Fibroblast of lung (primary cell): Measurements from ENCODE around the gene SEC14L1. TPM values are rescaled to one million over a fixed set of nuclear protein-coding genes. Genes with fewer than 3 reads are reported as not detected.

Source experiments
- DNase-seq, 2 donors: peaks; one replicate each; pipeline versions ENCODE4 v3.0.0 to v3.0.0-alpha.2; 2010; ENCODE audit warnings: low read depth in 2 of 2
- H2AFZ ChIP-seq: 2 replicates; pipeline ENCODE4 v1.5.1; 2012; ENCODE audit warnings: low read length, control low read depth, inconsistent platforms
- H3K27ac ChIP-seq: 2 replicates; pipeline ENCODE4 v1.5.1; 2011; ENCODE audit warnings: low read length, control low read depth; ENCODE audit not compliant: insufficient read depth
- H3K27me3 ChIP-seq: 2 replicates; pipeline ENCODE4 v1.5.1; 2011; ENCODE audit warnings: mild to moderate bottlenecking, low read length; ENCODE audit not compliant: control insufficient read depth, insufficient read depth
- H3K36me3 ChIP-seq: 2 replicates; pipeline ENCODE4 v1.5.1; 2011; ENCODE audit warnings: low read length; ENCODE audit not compliant: control insufficient read depth, insufficient read depth
- H3K4me1 ChIP-seq: 2 replicates; pipeline ENCODE4 v1.5.1; 2011; ENCODE audit warnings: low read length; ENCODE audit not compliant: control insufficient read depth, insufficient read depth; ENCODE audit errors: extremely low read depth
- H3K4me2 ChIP-seq: 2 replicates; pipeline ENCODE4 v1.5.1; 2011; ENCODE audit warnings: low read length, control low read depth; ENCODE audit not compliant: insufficient read depth; ENCODE audit errors: extremely low read depth
- H3K4me3 ChIP-seq, 4 experiments: fragments of 200-600 bp in 1 of 4; sonication (generic) in 1 of 4; replicated peaks in 1 of 4; 2 replicates each; pipeline ENCODE4 v1.5.1; 2011 to 2016; ENCODE audit warnings: low read length in 4 of 4, low read depth in 3 of 4, mild to moderate bottlenecking in 3 of 4, control low read depth in 2 of 4, inconsistent platforms in 1 of 4, mixed read lengths in 1 of 4; ENCODE audit not compliant: insufficient read depth in 1 of 4; ENCODE audit errors: control extremely low read depth in 1 of 4
- H3K79me2 ChIP-seq: 2 replicates; pipeline ENCODE4 v1.5.1; 2012; ENCODE audit warnings: mild to moderate bottlenecking, low read length, inconsistent platforms; ENCODE audit not compliant: control insufficient read depth, insufficient read depth
- H3K9ac ChIP-seq: 2 replicates; pipeline ENCODE4 v1.5.1; 2011; ENCODE audit warnings: mild to moderate bottlenecking, low read length, control low read depth; ENCODE audit not compliant: insufficient read depth
- H3K9me3 ChIP-seq: 2 replicates; pipeline ENCODE4 v1.5.1; 2012; ENCODE audit warnings: low read depth, low read length; ENCODE audit not compliant: control insufficient read depth, insufficient read depth
- H4K20me1 ChIP-seq: 2 replicates; pipeline ENCODE4 v1.5.1; 2011; ENCODE audit warnings: low read length; ENCODE audit not compliant: control insufficient read depth, insufficient read depth; ENCODE audit errors: extremely low read depth
- CTCF ChIP-seq, 2 donors: IDR thresholded peaks in 1 of 2; conservative IDR thresholded peaks in 1 of 2; 1 replicate in 1 of 2; 2 replicates in 1 of 2; pipeline ENCODE4 v1.5.1; 2011 to 2012; ENCODE audit warnings: low read length in 2 of 2, control low read depth in 1 of 2, inconsistent platforms in 1 of 2, low read depth in 1 of 2, mild to moderate bottlenecking in 1 of 2
- EZH2 ChIP-seq: IDR thresholded peaks from 2 replicates; pipeline ENCODE4 v1.5.1; 2012; ENCODE audit warnings: low read length, control low read depth, mild to moderate bottlenecking; ENCODE audit errors: missing control alignments
- polyA plus RNA-seq, 2 donors: library from polyadenylated mRNA; depleted of rRNA in 1 of 2; stranded (reverse) in 1 of 2; unstranded in 1 of 2; fragments of >200 nt; gene quantifications; 2 replicates each; pipeline ENCODE4 v1.2.1, GENCODE V29; 2011 to 2012; ENCODE audit warnings: missing spikeins in 1 of 2
- total RNA-seq: library from RNA; depleted of rRNA; stranded (reverse); fragments of >200 nt; gene quantifications from 2 replicates; pipeline ENCODE4 v1.2.1, GENCODE V29; 2014

SEC14L1 gene
- total and polyA plus RNA-seq, 2 donors (not counting 1 experiment from before 2014, with no cell fraction given), result 21.1 to 32.9 TPM

GRCh38 chr17:77203436-77203835, 62.7 kb downstream of the SEC14L1 start:
- DNase-seq, result no peak
- no peaks in the 10 kb centered on the region for H4K20me1 ChIP-seq
- H3K27ac ChIP-seq, result no peak overlapping the region
- TF ChIP-seq EZH2, result no peak
- TF ChIP-seq CTCF (conservative IDR thresholded peaks at IDR 0.05 in 1 of 2, IDR thresholded peaks at IDR 0.05 in 1 of 2; ENCODE audit: low read depth in 1 of 2, low read length in 2 of 2), result no peak
- no peaks in the 10 kb centered on the region for H3K27me3 ChIP-seq
- H3K4me3 ChIP-seq, result no peak overlapping the region
- H3K9me3 ChIP-seq, result no peaks in the 10 kb centered on the region
- no peak overlapping the region for H3K9ac ChIP-seq
- no peak overlapping the region for H3K4me2 ChIP-seq
- H2AFZ ChIP-seq, result no peak overlapping the region
- H3K79me2 ChIP-seq, result no peaks in the 10 kb centered on the region
- H3K4me1 ChIP-seq, result no peaks in the 10 kb centered on the region
- H3K36me3 ChIP-seq, result peaks cover 23% of the 10 kb centered on the region

DNA sequence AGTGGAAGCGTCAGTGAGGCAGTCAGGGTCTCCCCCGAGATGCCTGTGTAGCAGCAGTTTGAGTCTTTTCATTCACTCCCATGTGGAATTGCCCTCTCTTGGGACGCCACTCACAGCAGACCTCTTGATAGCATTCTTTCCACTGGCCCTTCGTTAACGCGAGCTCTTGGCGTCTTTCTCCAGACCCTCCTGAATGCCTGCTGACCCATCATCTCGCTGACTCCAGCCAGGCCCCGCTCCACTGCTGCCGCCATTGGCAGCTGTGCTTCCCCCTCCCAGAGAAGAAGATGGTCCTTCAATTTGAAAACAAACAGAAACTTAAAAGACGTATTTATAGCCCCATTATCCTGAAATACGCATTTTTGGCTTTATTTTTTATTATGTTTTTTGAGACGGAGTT, 63.1 kb downstream of the SEC14L1 start:
- no peak for DNase-seq
- Histone ChIP-seq H3K36me3 (peaks cover 23% of the 10 kb centered on the region), H3K79me2 (no peaks in the 10 kb centered on the region), H3K27me3 (no peaks in the 10 kb centered on the region), H3K9ac (no peak overlapping the region), H3K9me3 (no peaks in the 10 kb centered on the region), H3K4me3 (no peak overlapping the region), H3K4me2 (no peak overlapping the region), H4K20me1 (no peaks in the 10 kb centered on the region), H3K4me1 (peaks cover under 1% of the 10 kb centered on the region), H2AFZ (no peak overlapping the region), H3K27ac (no peak overlapping the region)
- TF ChIP-seq EZH2, result no peak
- no peak for TF ChIP-seq CTCF (conservative IDR thresholded peaks at IDR 0.05 in 1 of 2, IDR thresholded peaks at IDR 0.05 in 1 of 2; ENCODE audit: low read depth in 1 of 2, low read length in 2 of 2)

DNA sequence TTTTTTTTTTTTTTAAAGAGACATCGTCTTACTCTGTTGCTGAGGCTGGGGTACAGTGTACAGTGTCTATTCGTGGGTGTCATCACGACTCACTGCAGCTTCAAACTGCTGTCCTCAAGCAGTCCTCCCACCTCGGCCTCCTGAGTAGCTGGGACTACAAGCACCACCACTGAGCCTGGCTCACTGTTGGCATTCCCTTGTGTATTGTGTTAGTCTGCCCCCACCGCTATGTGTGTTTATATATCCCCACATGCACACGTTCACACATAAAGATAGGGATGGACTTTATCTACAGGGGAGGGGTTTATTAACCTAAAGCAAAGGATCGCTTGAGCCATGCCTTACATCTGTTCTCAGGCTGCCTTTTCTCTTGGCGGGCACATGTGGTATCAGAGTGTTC, 63.8 kb downstream of the SEC14L1 start:
- Histone ChIP-seq H3K9ac (no peak overlapping the region), H3K9me3 (no peaks in the 10 kb centered on the region), H3K4me3 (no peak overlapping the region), H3K27ac (no peak overlapping the region), H3K4me2 (no peak overlapping the region), H4K20me1 (no peaks in the 10 kb centered on the region), H3K4me1 (peaks cover 2% of the 10 kb centered on the region), H3K36me3 (peaks cover 27% of the 10 kb centered on the region), H3K27me3 (no peaks in the 10 kb centered on the region), H3K79me2 (no peaks in the 10 kb centered on the region), H2AFZ (no peak overlapping the region)
- DNase-seq, result no peak
- TF ChIP-seq EZH2 (no peak), CTCF (conservative IDR thresholded peaks at IDR 0.05 in 1 of 2, IDR thresholded peaks at IDR 0.05 in 1 of 2; ENCODE audit: low read depth in 1 of 2, low read length in 2 of 2) (no peak)
